Glomerular visceral epithelial cell (primary cell): Measurements from ENCODE around the gene EPS8L1.
A peak's percentile ranks its signal among the peaks of the same experiment; 100 is the strongest.

Experiments used
- DNase-seq: peaks from one replicate; pipeline ENCODE4 v3.0.0-alpha.2; 2016; ENCODE audit errors: extremely low spot score

The EPS8L1 gene

DNA sequence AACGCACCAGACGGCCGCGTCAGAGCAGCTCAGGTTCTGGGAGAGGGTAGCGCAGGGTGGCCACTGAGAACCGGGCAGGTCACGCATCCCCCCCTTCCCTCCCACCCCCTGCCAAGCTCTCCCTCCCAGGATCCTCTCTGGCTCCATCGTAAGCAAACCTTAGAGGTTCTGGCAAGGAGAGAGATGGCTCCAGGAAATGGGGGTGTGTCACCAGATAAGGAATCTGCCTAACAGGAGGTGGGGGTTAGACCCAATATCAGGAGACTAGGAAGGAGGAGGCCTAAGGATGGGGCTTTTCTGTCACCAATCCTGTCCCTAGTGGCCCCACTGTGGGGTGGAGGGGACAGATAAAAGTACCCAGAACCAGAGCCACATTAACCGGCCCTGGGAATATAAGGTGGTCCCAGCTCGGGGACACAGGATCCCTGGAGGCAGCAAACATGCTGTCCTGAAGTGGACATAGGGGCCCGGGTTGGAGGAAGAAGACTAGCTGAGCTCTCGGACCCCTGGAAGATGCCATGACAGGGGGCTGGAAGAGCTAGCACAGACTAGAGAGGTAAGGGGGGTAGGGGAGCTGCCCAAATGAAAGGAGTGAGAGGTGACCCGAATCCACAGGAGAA, 39.9 kb downstream of the EPS8L1 start:
- DNase-seq, result no peak

GRCh38 chr19:55116232-55116858, 40.7 kb downstream of the EPS8L1 start:
- DNase-seq, result peak; percentile 60

DNA sequence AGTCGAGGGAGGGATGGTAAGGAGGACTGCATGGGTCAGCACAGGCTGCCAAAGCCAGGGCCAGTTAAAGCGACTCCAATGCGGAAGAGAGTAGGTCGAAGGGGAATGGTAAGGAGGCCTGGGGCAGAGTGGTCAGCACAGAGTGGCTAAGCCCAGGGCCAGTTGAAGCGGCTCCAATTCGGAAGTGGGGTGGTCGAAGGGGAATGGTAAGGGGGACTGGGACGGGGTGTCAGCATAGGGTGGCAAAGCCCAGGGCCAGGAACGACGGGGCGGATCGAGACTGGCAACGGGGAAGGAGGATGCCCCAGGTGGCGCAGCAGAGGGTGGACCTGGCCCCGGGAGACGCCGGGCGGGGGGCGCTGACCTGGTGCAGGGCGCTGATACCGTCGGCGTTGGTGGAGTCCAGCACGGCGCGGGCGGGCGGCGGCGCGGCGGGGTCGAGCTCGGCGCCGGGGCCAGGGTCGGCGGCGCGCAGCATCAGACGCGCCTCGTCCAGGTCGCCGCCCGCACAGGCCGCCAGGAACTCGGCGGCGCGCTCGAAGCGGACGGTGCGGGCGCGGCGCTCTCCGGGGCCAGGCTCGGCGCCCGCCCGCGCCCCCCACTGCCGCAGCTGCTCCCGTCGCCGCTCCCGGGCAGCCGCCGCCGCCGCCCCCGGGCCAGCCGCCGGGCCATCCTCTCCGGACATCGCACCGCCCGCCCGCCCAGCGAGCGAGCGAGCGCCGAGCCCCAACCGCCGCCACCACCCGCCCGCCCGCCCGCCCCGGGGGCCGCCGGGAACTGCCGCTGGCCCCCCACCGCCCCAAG, 41.4 kb downstream of the EPS8L1 start, which contains the start of gene PPP1R12C:
PPP1R12C (minus strand) TSS at position 779 of the 804 bp plus-strand sequence; CDS start at position 685, 94 bp downstream.
- peak; percentile 19 for DNase-seq

GRCh38 chr19:55117663-55118391, 42.2 kb downstream of the EPS8L1 start:
- DNase-seq, result peak; percentile 99

DNA sequence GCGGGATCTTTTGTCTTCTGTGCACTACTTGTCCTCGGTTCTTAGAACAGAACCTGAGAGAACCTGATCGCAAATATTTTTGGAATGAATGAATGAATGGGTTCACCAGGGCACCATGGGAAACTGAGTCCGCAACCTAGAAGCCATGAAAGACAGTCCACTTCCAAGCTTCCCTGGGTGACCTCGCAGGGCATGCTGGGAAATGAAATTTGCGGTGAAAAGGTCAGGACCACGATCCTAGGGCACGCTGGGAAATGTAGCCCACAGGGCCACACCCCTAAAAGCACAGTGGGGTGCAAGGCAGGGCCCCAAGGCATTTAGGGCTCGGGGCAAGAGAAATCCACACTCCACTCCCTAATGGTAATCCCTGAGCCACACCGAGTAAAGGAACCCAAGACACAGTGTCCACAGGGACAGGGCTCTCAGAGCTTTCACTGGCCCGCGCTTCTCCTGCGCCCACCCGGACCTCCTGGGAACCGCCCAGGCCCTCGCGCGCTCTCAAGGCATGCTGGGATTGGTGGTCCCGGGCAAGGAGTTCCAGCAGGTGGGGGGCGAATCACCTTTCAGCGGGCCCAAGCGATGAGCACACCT, 42.8 kb downstream of the EPS8L1 start:
- DNase-seq, result no peak

GRCh38 chr19:55119053-55119452, 43.4 kb downstream of the EPS8L1 start:
- DNase-seq, result no peak

DNA sequence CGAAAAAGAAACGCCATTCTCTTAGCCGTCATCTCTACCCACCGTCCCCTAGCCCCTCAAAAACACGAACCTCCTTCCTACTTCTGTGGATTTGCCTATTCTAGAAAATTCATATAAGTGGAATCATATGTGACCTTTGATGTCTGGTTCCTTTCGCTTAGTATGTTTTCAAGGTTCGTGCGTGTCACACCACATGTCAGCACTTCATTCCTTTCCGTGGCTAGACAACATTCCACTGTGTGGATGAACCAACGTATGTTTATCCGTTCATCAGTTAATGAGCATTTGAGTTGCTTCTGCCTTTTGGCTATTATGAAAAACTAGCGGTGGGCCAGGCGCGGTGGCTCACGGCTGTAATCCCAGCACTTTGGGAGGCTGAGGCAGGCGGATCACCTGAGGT, 55.8 kb downstream of the EPS8L1 start:
- no peak for DNase-seq

DNA sequence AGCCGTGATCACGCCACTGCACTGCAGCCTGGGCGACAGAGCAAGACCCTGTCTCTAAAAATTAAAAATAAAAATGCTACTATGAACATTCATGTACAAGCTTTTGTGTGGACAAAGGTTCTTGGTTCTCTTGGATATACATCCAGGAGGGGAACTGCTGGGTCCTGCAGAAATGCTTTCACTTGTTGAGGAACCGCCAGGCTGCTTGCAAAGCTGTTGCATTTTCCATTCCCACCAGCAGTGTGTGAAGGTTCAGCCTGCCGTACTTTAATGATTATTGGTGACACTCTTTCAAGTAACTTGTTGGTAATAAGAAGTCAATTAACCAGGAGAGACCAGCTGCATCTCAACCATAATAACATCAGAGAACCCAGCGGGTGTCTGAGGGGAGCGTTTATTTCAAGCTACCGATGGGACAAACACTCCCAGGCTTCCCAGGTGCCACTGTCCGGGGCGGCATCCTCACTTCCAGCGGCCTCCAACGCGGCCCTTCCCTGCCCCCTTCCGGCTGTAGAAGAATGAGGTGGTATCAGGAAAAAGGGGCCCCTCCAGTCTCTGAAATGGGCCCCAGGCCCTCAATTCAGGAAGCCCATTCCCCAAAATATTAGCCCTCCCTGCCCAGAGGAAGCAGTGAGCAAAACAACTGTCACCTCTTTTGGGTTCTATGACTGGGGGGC, 56.9 kb downstream of the EPS8L1 start:
- DNase-seq, result no peak

GRCh38 chr19:55133639-55134444, 58.2 kb downstream of the EPS8L1 start:
- no peak for DNase-seq

DNA sequence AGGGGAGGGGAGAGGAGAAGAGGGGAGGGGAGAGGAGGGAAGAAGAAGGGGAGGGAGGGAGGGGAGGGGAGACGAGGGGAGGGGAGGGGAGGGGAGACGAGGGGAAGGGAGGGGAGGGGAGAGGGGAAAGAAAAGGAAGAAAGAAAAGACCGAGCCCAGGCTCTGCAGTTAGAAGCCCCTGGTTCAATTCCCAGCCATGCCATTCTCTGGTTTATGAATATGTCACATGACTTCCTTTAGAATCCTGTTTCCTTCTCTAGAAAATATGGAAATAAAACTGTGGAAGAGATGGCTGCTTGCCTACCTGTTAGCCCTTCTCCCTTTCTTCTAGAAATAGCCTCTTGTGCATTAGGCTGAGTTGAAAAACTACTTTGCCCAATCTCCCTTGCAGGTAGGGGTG, 59.1 kb downstream of the EPS8L1 start:
- DNase-seq, result no peak

GRCh38 chr19:55136399-55137102, 60.9 kb downstream of the EPS8L1 start:
- no peak for DNase-seq
